Tibial nerve (tissue), 4 donors: ENCODE data around the gene TRPV6. TPM values are rescaled to one million over a fixed set of nuclear protein-coding genes. Genes with fewer than 3 reads are reported as not detected.

Experiments
- DNase-seq, 2 donors: peaks; one replicate each; pipeline ENCODE4 v3.0.0-alpha.2; 2019; ENCODE audit warnings: low spot score in 2 of 2
- H3K27ac ChIP-seq, 4 donors: fragments of 200-600 bp; sonication (generic) in 3 of 4; one replicate each; pipeline ENCODE4 v1.5.1; 2017 to 2019; ENCODE audit warnings: mild to moderate bottlenecking in 1 of 4
- H3K27me3 ChIP-seq, 2 donors: fragments of 200-600 bp; sonication (generic) in 1 of 2; one replicate each; pipeline versions ENCODE4 v1.5.1 to v1.6.0; 2017 to 2019
- H3K36me3 ChIP-seq, 3 donors: fragments of 200-600 bp; sonication (generic); one replicate each; pipeline ENCODE4 v1.5.1; 2018 to 2019
- H3K4me1 ChIP-seq, 4 donors: fragments of 200-600 bp; sonication (generic) in 3 of 4; one replicate each; pipeline ENCODE4 v1.5.1; 2017 to 2019
- H3K4me3 ChIP-seq, 4 donors: fragments of 200-600 bp; sonication (generic) in 3 of 4; one replicate each; pipeline ENCODE4 v1.5.1; 2017 to 2019; ENCODE audit warnings: mild to moderate bottlenecking in 1 of 4, moderate library complexity in 1 of 4
- H3K9me3 ChIP-seq, 4 donors: fragments of 200-600 bp; sonication (generic) in 3 of 4; one replicate each; pipeline ENCODE4 v1.5.1; 2017 to 2019
- CTCF ChIP-seq, 5 experiments: fragments of 200-600 bp in 3 of 5; fragments of 450-650 bp in 2 of 5; sonication (generic) in 3 of 5; IDR thresholded peaks; one replicate each; pipeline ENCODE4 v1.5.1; 2016 to 2019; ENCODE audit warnings: antibody characterized with exemption in 5 of 5, mild to moderate bottlenecking in 3 of 5, moderate library complexity in 2 of 5
- EP300 ChIP-seq, 2 donors: sonication (generic); formaldehyde crosslinking; IDR thresholded peaks; one replicate each; pipeline ENCODE4 v1.6.1; 2017; ENCODE audit warnings: antibody characterized with exemption in 2 of 2, mild to moderate bottlenecking in 1 of 2
- POLR2A ChIP-seq, 2 donors: fragments of 450-650 bp; IDR thresholded peaks; one replicate each; pipeline ENCODE4 v1.6.1; 2017; ENCODE audit warnings: antibody characterized with exemption in 2 of 2, mild to moderate bottlenecking in 2 of 2, moderate library complexity in 2 of 2
- WGBS, 2 donors: methylation state at CpG; one replicate each; pipeline ENCODE4 v1.1.5; 2018; 5-methylcytosine and 5-hydroxymethylcytosine counted together
- total RNA-seq, 4 donors: library from RNA; depleted of rRNA; stranded (reverse); fragments of >200 nt; gene quantifications; one replicate each; pipeline ENCODE4 v1.1.0, GENCODE V29; 2016

TRPV6 gene
- total RNA-seq, 4 donors from 2014 or later = under 0.01 to 0.78 (median under 0.01) TPM; not detected in 1

GRCh38 chr7:142859411-142859810 is 26.1 kb downstream of the TRPV6 start:
- H3K27me3 ChIP-seq = no peaks in the 10 kb centered on the region
- H3K36me3 ChIP-seq = peaks cover 0 to 21% (median 0%) of the 10 kb centered on the region in 3 donors
- peaks cover 0 to 41% (median 14%) of the 10 kb centered on the region in 4 donors for H3K4me1 ChIP-seq
- no peak for DNase-seq
- H3K27ac ChIP-seq = no peak overlapping the region
- TF ChIP-seq CTCF (IDR thresholded peaks at IDR 0.05) (no peak), EP300 (IDR thresholded peaks at IDR 0.05) (no peak), POLR2A (IDR thresholded peaks at IDR 0.05) (no peak)
- no peak overlapping the region for H3K4me3 ChIP-seq
- no peaks in the 10 kb centered on the region for H3K9me3 ChIP-seq

GRCh38 chr7:142857625-142858024 is 27.9 kb downstream of the TRPV6 start:
- Histone ChIP-seq H3K9me3 (no peaks in the 10 kb centered on the region), H3K36me3 (peaks cover 0 to 3% (median 0%) of the 10 kb centered on the region in 3 donors), H3K4me3 (no peak overlapping the region), H3K27me3 (no peaks in the 10 kb centered on the region), H3K4me1 (peaks cover 0 to 47% (median 14%) of the 10 kb centered on the region in 4 donors), H3K27ac (no peak overlapping the region)
- 74 to 81% methylated on average over 5 of the region's 5 CpGs for WGBS, 2 donors
- no peak for DNase-seq
- TF ChIP-seq POLR2A (IDR thresholded peaks at IDR 0.05) (no peak), CTCF (IDR thresholded peaks at IDR 0.05) (no peak), EP300 (IDR thresholded peaks at IDR 0.05) (no peak)

- Histone ChIP-seq H3K9me3 (no peaks in the 10 kb centered on the region), H3K36me3 (no peaks in the 10 kb centered on the region), H3K4me3 (no peak overlapping the region), H3K4me1 (peaks cover 0 to 47% (median 14%) of the 10 kb centered on the region in 4 donors), H3K27me3 (no peaks in the 10 kb centered on the region), H3K27ac (peak overlapping the region in 1 of 4 donors; percentile 25)
- DNase-seq = no peak
- TF ChIP-seq EP300 (IDR thresholded peaks at IDR 0.05) (no peak), CTCF (IDR thresholded peaks at IDR 0.05) (no peak), POLR2A (IDR thresholded peaks at IDR 0.05) (no peak)
- WGBS, 2 donors = 94 to 95% methylated on average over 6 of the region's 7 CpGs
Observed at GRCh38 chr7:142856565-142857245, 28.8 kb downstream of the TRPV6 start.

GRCh38 chr7:142855756-142856564 is 29.6 kb downstream of the TRPV6 start:
- Histone ChIP-seq H3K9me3 (no peaks in the 10 kb centered on the region), H3K4me1 (peaks cover 0 to 47% (median 14%) of the 10 kb centered on the region in 4 donors), H3K4me3 (peak overlapping the region; percentile 56 to 75 (median 70)), H3K27ac (peak overlapping the region in 2 of 4 donors; percentile 4 to 84), H3K27me3 (no peaks in the 10 kb centered on the region), H3K36me3 (no peaks in the 10 kb centered on the region)
- WGBS, 2 donors = 35 to 41% methylated on average over 10 to 12 of the region's 12 CpGs
- DNase-seq = peak; percentile 33 to 59
- TF ChIP-seq POLR2A (IDR thresholded peaks at IDR 0.05) = no peak
- TF ChIP-seq CTCF (IDR thresholded peaks at IDR 0.05) = no peak
- TF ChIP-seq EP300 (IDR thresholded peaks at IDR 0.05) = peak in 1 of 2 donors; percentile 62
